Upper lobe of right lung (tissue), 1 donor: ENCODE data around the gene E2F2. TPM values are rescaled to one million over a fixed set of nuclear protein-coding genes. Genes with fewer than 3 reads are reported as not detected.
A peak's percentile ranks its signal among the peaks of the same experiment; 100 is the strongest.

Experiments used
- ATAC-seq: fragments of 200-7000 bp; cut with Tn5 transposase; one replicate; pipeline ENCODE4 v1.9.1; 2020; ENCODE audit warnings: mild to moderate bottlenecking, moderate library complexity
- DNase-seq: peaks from one replicate; pipeline ENCODE4 v3.0.0-alpha.2; 2020
- H3K27ac ChIP-seq: fragments of 200-600 bp; one replicate; pipeline ENCODE4 v1.8.0; 2022
- H3K27me3 ChIP-seq: fragments of 200-600 bp; one replicate; pipeline ENCODE4 v1.8.0; 2022; ENCODE audit warnings: mild to moderate bottlenecking
- H3K36me3 ChIP-seq: fragments of 200-600 bp; one replicate; pipeline ENCODE4 v1.8.0; 2022
- H3K4me1 ChIP-seq: fragments of 200-600 bp; one replicate; pipeline ENCODE4 v1.8.0; 2022
- H3K4me3 ChIP-seq: fragments of 200-600 bp; one replicate; pipeline ENCODE4 v1.8.0; 2022; ENCODE audit warnings: mild to moderate bottlenecking
- H3K9me3 ChIP-seq: fragments of 200-600 bp; one replicate; pipeline ENCODE4 v1.8.0; 2022
- intact Hi-C: fragments of 100-400 bp; cut with DNase I; formaldehyde crosslinking; loops from one replicate; pipeline ENCODE4 v1.11.0; 2022
- total RNA-seq: library from RNA; stranded (reverse); fragmentation: NEBNext Ultra II Directional; extraction: Animal tissue kit (Norgen Biotek cat#: 25700); gene quantifications from one replicate; pipeline ENCODE4 v1.2.1, GENCODE V29; 2021
- TF ChIP-seq, protein P1 (sequence below): fragments of 200-600 bp; IDR thresholded peaks from one replicate; pipeline ENCODE4 v1.8.0; 2022; ENCODE audit warnings: antibody characterized with exemption
- donor health status: DM: no; HTN: yes; CAD: no; lungs with severe emphysema.

The E2F2 gene
- total RNA-seq, 1 donor from 2014 or later, result 0.32 TPM

DNA sequence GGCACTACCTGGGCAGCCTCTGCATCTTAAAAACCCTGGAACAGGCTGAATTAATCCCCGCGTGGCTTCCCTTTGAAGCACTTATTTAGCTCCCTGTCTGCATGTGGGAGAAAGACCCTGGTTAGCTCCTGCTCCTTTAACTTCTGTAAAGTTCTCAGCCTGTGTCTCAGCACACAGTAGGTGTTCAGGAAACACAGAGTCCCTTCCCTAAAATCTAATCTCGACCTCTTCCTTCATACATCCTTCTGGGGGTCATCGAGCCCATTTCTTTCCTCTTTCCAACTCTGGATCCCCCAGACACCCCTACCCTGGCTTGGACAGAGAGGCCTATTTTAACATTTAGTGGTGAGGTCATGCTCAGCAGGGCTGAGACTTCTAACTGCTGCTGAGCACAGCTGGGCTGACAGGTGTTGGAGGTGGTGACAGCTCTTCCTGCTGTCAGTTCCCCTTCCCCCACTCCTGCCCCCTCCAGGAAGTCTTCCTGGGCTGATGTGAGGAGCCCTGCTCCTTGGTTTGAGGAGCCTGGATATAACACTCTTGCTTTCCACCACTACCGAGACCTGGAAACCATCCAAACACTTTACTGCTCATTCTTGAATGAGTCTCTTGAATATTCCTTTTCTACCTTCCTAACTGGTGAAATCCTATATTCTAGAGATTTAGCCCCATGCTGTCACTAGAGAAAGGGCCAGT is 5.3 kb downstream of the E2F2 start:
- Histone ChIP-seq H3K9me3 (no peaks in the 10 kb centered on the region), H3K4me1 (peaks cover 39% of the 10 kb centered on the region), H3K36me3 (no peaks in the 10 kb centered on the region), H3K27me3 (no peaks in the 10 kb centered on the region), H3K4me3 (no peak overlapping the region), H3K27ac (no peak overlapping the region)
- DNase-seq (no peak), ATAC-seq (no peak)
- TF ChIP-seq, protein P1, sequence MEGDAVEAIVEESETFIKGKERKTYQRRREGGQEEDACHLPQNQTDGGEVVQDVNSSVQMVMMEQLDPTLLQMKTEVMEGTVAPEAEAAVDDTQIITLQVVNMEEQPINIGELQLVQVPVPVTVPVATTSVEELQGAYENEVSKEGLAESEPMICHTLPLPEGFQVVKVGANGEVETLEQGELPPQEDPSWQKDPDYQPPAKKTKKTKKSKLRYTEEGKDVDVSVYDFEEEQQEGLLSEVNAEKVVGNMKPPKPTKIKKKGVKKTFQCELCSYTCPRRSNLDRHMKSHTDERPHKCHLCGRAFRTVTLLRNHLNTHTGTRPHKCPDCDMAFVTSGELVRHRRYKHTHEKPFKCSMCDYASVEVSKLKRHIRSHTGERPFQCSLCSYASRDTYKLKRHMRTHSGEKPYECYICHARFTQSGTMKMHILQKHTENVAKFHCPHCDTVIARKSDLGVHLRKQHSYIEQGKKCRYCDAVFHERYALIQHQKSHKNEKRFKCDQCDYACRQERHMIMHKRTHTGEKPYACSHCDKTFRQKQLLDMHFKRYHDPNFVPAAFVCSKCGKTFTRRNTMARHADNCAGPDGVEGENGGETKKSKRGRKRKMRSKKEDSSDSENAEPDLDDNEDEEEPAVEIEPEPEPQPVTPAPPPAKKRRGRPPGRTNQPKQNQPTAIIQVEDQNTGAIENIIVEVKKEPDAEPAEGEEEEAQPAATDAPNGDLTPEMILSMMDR, result no peak
- intact Hi-C loops, result no loop called here

DNA sequence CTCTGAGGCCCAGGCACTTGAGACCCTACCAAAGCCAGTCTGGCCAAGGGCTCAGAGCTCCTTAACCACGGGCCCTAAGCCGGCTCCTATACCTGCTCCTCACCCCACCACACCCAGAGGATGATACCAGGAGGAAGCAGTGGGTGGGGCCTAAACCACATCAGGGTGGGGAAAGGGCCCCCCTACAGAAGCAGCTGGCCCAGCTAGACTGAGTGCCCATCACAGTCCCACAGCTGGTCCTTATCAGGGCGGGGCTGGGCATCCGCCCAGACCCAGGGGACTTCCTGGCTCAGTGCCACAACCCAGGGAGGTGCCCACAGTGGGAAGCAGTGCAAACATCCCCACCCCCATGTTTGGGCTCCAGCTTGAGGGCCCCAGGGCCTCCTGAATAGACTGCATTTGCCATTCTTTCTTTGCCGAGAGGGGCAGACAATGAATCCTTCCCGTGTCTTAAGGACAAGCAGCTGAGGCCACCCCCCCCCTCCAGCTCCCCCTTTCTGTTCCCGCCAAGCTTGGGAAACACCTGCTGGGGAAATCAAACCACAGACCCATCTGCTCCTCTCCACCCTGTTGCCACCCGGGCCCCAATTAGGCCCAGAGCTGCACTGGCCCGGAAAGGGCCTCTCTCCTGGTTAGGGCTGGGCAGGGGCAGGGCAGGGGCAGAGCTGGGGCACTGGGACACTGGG is 6.2 kb downstream of the E2F2 start:
- Histone ChIP-seq H3K4me3 (no peak overlapping the region), H3K36me3 (no peaks in the 10 kb centered on the region), H3K27me3 (no peaks in the 10 kb centered on the region), H3K9me3 (no peaks in the 10 kb centered on the region), H3K27ac (no peak overlapping the region), H3K4me1 (peaks cover 33% of the 10 kb centered on the region)
- ATAC-seq, result peak; percentile 4
- intact Hi-C loops, result no loop called here
- DNase-seq, result no peak
- TF ChIP-seq, protein P1, result no peak

DNA sequence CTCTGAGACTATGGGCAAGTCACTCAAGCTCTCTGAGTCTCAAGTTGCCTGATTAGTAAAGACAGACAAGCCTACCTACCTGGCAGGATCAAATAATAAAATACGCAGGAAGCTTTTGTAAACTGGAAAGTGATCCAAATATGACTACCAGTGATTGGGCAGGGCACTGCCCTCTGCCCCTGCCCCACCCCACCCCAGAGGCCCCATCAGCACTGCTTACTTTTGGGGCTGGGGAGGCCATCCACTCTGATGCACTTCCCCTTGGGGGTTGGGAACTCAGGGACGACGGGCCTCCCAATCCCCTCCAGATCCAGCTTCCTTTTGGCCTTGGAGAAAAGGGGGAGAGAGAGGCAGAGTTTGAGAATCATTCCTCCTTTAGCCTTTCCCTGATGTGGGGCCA is 6.9 kb downstream of the E2F2 start:
- ATAC-seq (no peak), DNase-seq (no peak)
- TF ChIP-seq, protein P1, result no peak
- H3K36me3 ChIP-seq, result no peaks in the 10 kb centered on the region
- H3K27ac ChIP-seq, result no peak overlapping the region
- H3K4me3 ChIP-seq, result no peak overlapping the region
- intact Hi-C loops, result no loop called here
- peaks cover 28% of the 10 kb centered on the region for H3K4me1 ChIP-seq
- no peaks in the 10 kb centered on the region for H3K27me3 ChIP-seq
- H3K9me3 ChIP-seq, result no peaks in the 10 kb centered on the region

DNA sequence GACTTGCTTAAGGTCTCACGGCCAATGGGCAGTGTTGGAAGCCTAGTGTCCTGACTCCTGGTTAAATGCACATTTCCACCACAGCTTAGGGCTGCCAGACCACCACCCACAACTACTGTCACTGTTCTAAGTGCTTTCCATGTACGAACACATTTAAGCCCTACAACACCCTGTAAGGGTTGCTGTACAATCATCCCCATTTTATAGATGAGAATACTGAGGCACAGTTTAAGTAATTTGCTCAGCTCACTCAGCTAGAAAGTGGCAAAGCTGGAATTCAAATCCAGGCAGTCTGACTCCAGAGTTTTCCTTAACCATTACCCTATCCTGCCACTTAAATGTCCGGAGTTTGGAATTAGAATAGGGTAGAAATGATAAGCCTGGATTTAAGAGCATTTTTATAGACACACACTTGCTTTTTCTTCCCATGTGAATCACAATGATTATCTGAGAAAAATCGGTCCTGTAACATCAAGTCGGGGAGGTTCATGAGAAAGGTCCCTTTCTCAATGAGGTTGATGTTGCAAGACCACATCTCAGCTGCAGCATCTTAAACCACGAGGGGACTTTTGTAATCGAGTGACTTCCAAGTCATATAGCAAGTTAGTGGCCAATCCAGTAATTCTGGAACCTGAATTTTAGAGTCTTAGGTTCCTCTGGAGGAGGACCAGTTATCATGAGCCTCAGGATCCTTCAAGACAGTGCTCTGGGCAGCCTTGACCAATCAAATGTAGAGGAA is 8.6 kb downstream of the E2F2 start:
- H3K36me3 ChIP-seq, result no peaks in the 10 kb centered on the region
- H3K9me3 ChIP-seq, result no peaks in the 10 kb centered on the region
- H3K27ac ChIP-seq, result no peak overlapping the region
- ATAC-seq (peak; percentile 52), DNase-seq (no peak)
- intact Hi-C loops, result no loop called here
- H3K27me3 ChIP-seq, result no peaks in the 10 kb centered on the region
- H3K4me1 ChIP-seq, result peaks cover 11% of the 10 kb centered on the region
- TF ChIP-seq, protein P1, result no peak
- no peak overlapping the region for H3K4me3 ChIP-seq

DNA sequence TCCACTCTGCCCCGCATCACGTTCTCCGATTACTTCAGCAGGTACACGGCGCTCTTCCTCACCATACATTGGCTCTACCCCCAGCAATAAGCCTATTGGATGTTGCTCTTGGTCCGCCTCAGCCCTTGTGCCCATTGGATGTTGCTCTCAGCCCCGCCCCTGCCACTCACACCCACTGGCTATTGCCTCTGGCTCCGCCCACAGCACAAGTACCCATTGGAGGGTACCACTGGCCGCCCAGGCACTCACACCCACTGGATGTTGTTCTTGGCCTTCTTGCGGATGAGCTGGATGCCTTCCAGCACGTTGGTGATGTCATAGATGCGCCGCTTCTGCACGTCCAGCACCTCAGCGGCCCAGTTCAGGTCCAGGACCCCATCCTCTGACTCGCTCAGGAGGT is 9.4 kb downstream of the E2F2 start:
- intact Hi-C loops, result no loop called here
- Histone ChIP-seq H3K4me3 (no peak overlapping the region), H3K4me1 (peaks cover 7% of the 10 kb centered on the region), H3K36me3 (no peaks in the 10 kb centered on the region), H3K9me3 (no peaks in the 10 kb centered on the region), H3K27me3 (no peaks in the 10 kb centered on the region), H3K27ac (no peak overlapping the region)
- no peak for DNase-seq
- no peak for ATAC-seq
- TF ChIP-seq, protein P1, result no peak
